ENCODE measurements around the gene NSMF. TPM values are rescaled to one million over a fixed set of nuclear protein-coding genes. Genes with fewer than 3 reads are reported as not detected.

NSMF gene
- total and polyA plus RNA-seq, 2 donors (not counting 3 experiments of a cell fraction or from before 2014, with no cell fraction given): 43.3 to 53.7 TPM

DNA sequence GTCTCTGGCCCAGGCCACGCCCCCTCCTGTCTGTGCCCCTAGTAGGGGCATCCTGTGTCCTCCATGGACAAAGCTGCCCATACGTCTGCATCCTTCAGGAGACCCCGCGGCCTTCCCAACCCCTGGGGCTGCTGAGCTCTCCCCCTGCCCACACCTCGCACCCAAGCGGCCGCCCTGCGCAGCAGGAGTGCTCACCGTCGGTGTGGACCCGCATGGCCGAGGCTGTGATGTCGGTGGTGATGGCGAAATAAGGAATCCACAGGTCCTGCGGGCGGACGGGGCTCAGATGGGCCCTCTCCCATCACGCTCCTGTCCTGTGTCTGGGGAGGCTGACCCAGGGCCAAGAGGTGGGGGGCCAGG is 4.8 kb upstream of the NSMF start:
- H3K4me1 ChIP-seq (ENCODE audit: control insufficient read depth, extremely low read depth, insufficient read depth, low read length): no peaks in the 10 kb centered on the region
- H3K9me1 ChIP-seq (replicated peaks; ENCODE audit: control insufficient read depth, extremely low read depth, insufficient read depth, low read length): no peaks in the 10 kb centered on the region
- no peak for DNase-seq (ENCODE audit: low read depth, low spot score)
- H3K4me3 ChIP-seq (replicated peaks in 1 of 3; ENCODE audit: insufficient read depth in 1 of 3, low read depth in 1 of 3, low read length in 3 of 3): no peak overlapping the region
- no TSS peak for BruUV-seq (replicated peaks)
- no peaks in the 10 kb centered on the region for H4K20me1 ChIP-seq (replicated peaks; ENCODE audit: control insufficient read depth, extremely low read depth, insufficient read depth, low read length)
- POLR2A ChIA-PET: no interaction called here
- intact Hi-C loops (cut with micrococcal nuclease): no loop called here
- no peaks in the 10 kb centered on the region for H3K27me3 ChIP-seq (ENCODE audit: control insufficient read depth in 2 of 2, insufficient read depth in 2 of 2, low read length in 2 of 2)
- H2AFZ ChIP-seq (ENCODE audit: low read depth, low read length): no peak overlapping the region
- dilution Hi-C loops (cut with MboI; ENCODE audit: extremely low pct_ligation_motif_present, low sequenced_read_pairs): no loop called here
- H3K79me2 ChIP-seq (ENCODE audit: control insufficient read depth, insufficient read depth, low read length): no peaks in the 10 kb centered on the region
- H3K9ac ChIP-seq (replicated peaks; ENCODE audit: extremely low read depth, insufficient read depth, low read length): no peak overlapping the region
- no peaks in the 10 kb centered on the region for H3K9me3 ChIP-seq (replicated peaks; ENCODE audit: control insufficient read depth, insufficient read depth, low read length)
- FAIRE-seq: no peak
- no peaks in the 10 kb centered on the region for H3K36me3 ChIP-seq (ENCODE audit: control insufficient read depth in 2 of 2, extremely low read depth in 1 of 2, insufficient read depth in 2 of 2, low read length in 2 of 2)
- H3K4me2 ChIP-seq (ENCODE audit: insufficient read depth, low read length): no peak overlapping the region
- CTCF ChIA-PET: interaction anchor here (0.6 kb wide), 1 partner anchor 110 kb away, joined by 4 read pairs; no protein-coding TSS in a partner anchor
- no peak for TF ChIP-seq FOS (IDR thresholded peaks at IDR 0.05; ENCODE audit: borderline replicate concordance, insufficient read depth, low read length)
- TF ChIP-seq MYC (IDR thresholded peaks at IDR 0.05; ENCODE audit: low read depth, low read length): no peak
- H3K27ac ChIP-seq (ENCODE audit: insufficient read depth, low read depth, low read length): no peak overlapping the region

DNA sequence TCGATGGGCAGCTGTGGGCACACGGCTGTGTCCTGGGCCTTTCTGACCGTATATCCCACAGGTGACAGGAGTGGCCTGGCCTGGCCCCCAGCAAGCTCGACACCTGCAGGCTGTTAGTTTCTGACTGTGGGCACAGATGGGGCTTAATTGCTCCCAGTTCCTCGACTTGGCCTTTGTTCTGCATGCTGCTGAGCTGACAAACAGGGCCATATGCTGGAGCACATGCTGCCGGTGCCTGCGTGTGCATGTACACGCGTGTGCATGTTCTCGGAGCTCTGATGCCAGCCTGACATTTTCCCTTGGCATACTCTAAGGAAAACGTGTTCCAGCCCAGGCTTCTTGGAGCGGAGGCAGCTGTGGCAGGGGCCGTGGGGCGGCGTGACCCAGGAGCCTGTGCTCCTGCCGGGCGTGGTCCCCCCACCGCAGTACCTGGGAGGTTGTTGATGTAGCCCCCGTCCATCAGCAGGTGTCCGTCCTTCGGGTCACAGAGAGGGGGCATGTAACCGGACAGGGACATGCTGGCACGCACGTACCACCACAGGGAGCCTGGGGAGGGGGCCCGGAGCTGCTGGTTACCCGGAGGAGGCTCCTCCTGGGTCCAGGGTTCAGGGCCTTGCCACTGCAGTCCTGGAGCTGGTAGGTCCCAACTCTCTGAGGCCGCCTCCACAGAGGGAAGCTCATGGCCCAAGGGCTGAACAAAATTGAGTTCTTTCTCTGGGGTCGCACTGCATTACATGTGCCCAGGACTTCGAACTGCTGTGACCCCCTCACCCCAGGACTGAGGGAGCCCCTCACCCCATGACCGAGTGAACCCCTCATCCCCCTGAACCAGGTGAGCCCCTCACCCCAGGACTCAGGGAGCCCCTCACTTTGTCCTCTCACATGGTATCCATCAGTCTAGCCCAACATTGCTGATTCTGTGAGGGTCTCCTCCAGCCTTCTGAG is 4.1 kb upstream of the NSMF start:
- TF ChIP-seq GATA2 (IDR thresholded peaks at IDR 0.05; ENCODE audit: insufficient read depth, insufficient read length, low read depth, low read length): no peak
- no peak for TF ChIP-seq POLR2A (IDR thresholded peaks at IDR 0.05; ENCODE audit: low read depth, low read length)
- TF ChIP-seq JUN (IDR thresholded peaks at IDR 0.05; ENCODE audit: borderline replicate concordance, insufficient read depth, insufficient read length, low read depth): no peak
- TF ChIP-seq, protein P1, sequence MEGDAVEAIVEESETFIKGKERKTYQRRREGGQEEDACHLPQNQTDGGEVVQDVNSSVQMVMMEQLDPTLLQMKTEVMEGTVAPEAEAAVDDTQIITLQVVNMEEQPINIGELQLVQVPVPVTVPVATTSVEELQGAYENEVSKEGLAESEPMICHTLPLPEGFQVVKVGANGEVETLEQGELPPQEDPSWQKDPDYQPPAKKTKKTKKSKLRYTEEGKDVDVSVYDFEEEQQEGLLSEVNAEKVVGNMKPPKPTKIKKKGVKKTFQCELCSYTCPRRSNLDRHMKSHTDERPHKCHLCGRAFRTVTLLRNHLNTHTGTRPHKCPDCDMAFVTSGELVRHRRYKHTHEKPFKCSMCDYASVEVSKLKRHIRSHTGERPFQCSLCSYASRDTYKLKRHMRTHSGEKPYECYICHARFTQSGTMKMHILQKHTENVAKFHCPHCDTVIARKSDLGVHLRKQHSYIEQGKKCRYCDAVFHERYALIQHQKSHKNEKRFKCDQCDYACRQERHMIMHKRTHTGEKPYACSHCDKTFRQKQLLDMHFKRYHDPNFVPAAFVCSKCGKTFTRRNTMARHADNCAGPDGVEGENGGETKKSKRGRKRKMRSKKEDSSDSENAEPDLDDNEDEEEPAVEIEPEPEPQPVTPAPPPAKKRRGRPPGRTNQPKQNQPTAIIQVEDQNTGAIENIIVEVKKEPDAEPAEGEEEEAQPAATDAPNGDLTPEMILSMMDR (IDR thresholded peaks at IDR 0.05; ENCODE audit: extremely low read depth in 1 of 2, insufficient read depth in 1 of 2, low read depth in 1 of 2, low read length in 2 of 2): no peak
- TF ChIP-seq, protein P2, sequence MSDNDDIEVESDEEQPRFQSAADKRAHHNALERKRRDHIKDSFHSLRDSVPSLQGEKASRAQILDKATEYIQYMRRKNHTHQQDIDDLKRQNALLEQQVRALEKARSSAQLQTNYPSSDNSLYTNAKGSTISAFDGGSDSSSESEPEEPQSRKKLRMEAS (IDR thresholded peaks at IDR 0.05; ENCODE audit: insufficient read depth, insufficient read length): no peak
- no peak for TF ChIP-seq EZH2 (IDR thresholded peaks at IDR 0.05; ENCODE audit: borderline replicate concordance, low read depth, low read length, severe bottlenecking)
- H4K20me1 ChIP-seq (replicated peaks; ENCODE audit: control insufficient read depth, extremely low read depth, insufficient read depth, low read length): no peaks in the 10 kb centered on the region
- CTCF ChIA-PET: interaction anchor here (0.6 to 1.2 kb wide), 2 partner anchors 72 to 110 kb away, joined by 3 to 4 read pairs; no protein-coding TSS in a partner anchor
- H3K79me2 ChIP-seq (ENCODE audit: control insufficient read depth, insufficient read depth, low read length): peaks cover 4% of the 10 kb centered on the region
- H3K27ac ChIP-seq (ENCODE audit: insufficient read depth, low read depth, low read length): no peak overlapping the region
- dilution Hi-C loops (cut with MboI; ENCODE audit: extremely low pct_ligation_motif_present, low sequenced_read_pairs): no loop called here
- H3K9ac ChIP-seq (replicated peaks; ENCODE audit: extremely low read depth, insufficient read depth, low read length): no peak overlapping the region
- DNase-seq (ENCODE audit: low read depth, low spot score) (no peak), FAIRE-seq (no peak)
- no peaks in the 10 kb centered on the region for H3K9me3 ChIP-seq (replicated peaks; ENCODE audit: control insufficient read depth, insufficient read depth, low read length)
- no peaks in the 10 kb centered on the region for H3K27me3 ChIP-seq (ENCODE audit: control insufficient read depth in 2 of 2, insufficient read depth in 2 of 2, low read length in 2 of 2)
- no peak overlapping the region for H3K4me3 ChIP-seq (replicated peaks in 1 of 3; ENCODE audit: insufficient read depth in 1 of 3, low read depth in 1 of 3, low read length in 3 of 3)
- H3K4me1 ChIP-seq (ENCODE audit: control insufficient read depth, extremely low read depth, insufficient read depth, low read length): peaks cover 4% of the 10 kb centered on the region
- no peak overlapping the region for H2AFZ ChIP-seq (ENCODE audit: low read depth, low read length)
- intact Hi-C loops (cut with micrococcal nuclease): no loop called here
- no peaks in the 10 kb centered on the region for H3K9me1 ChIP-seq (replicated peaks; ENCODE audit: control insufficient read depth, extremely low read depth, insufficient read depth, low read length)
- H3K36me3 ChIP-seq (ENCODE audit: control insufficient read depth in 2 of 2, extremely low read depth in 1 of 2, insufficient read depth in 2 of 2, low read length in 2 of 2): no peaks in the 10 kb centered on the region
- H3K4me2 ChIP-seq (ENCODE audit: insufficient read depth, low read length): no peak overlapping the region
- POLR2A ChIA-PET: no interaction called here
- no TSS peak for BruUV-seq (replicated peaks)
